ENCODE measurements around the gene TNNT2.

The TNNT2 gene

DNA sequence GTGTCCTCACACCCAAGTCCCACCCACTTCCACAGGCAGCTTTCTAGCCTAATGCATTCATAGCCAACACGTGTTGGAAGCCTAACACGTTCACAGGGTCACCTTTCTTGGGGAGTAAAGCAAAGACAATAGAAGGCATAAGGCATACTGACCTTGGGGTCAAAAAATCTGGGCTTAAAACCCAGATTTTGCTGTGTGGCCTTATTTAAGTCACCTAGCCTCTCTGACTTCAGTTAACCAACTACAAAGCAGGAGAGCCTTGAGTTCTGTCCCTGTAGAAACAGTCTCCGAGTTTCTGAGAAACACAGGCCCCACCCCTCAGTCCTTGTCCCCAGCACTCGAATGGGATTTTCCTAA is 1.4 kb downstream of the TNNT2 start:
- ATAC-seq, result no peak

DNA sequence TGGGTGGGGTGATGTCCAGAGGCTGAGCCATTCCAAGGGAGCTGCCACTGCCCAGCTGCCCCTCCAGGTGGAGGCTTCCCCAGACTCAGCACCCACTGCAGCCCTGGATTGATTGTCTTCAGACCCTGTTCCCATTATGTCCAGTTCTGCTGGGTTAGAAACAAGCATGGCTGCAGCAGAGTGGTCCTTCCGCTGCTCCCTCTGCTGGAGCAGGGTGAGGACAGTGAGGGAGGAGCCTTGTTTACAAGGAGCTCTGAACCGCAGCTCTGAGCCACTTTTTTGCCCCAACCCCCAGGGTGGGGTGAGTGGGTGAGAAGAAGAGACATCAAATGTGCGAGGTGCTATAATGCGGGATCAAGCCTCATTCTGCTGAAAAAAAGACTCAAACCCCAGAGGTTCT is 2.3 kb downstream of the TNNT2 start:
- ATAC-seq, result no peak

DNA sequence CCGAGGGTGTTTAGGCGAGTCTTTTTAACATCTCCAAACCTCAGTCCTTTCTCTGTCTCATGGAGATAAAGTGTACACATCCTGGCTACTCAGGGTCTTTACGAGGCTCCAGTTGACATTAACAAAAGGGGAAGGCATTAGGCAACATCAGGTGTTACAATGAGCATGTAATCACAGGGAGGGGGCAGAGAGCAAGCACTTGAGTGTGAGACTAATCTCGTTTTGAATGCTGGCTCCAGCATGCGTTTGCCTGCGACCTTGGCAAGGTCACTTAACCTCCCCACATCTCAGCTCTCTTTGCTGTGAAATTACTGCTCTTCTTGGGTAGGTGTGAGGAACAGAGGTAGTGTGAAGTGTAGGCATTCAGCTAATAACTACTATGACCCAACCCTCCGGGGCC is 3.1 kb downstream of the TNNT2 start:
- ATAC-seq, result no peak

DNA sequence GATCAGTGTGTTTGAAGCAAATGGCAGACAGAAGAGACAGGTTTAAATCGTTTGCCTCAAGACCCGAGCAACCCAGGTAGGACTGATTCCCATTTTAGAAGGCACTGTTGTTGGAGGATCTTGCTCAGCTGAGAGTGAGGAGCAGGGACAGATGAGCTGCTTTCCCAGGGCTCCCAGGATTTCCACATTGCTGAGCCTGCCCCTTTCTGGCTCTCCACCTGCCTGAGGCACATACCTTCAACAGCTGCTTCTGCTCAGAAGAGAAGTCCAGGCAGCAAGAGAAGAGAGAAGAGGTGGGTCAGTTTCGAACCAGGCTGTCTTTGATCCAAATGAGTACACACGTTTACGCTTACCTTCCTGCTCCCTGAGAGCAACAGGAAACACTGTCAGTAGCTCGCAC is 5.7 kb downstream of the TNNT2 start:
- ATAC-seq, result no peak

DNA sequence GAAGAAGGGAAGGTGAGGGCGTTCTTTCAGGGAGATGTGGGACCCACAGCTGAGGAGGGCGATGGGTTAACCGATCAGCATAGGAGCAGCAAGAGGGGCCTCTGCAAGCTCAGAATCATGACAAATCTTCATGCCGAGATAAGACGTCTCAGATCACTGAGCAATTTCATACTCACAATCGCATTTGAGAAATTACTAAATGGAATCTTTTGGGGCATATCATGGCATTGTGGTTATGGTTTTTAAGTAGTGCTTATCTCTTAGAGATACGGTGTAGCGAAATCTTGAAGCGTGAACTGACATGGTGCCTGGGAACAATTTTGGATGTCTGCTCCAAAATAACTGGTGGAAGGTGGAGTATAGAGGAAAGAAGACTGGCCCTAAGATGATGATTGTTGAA is 6.2 kb downstream of the TNNT2 start:
- ATAC-seq, result no peak

DNA sequence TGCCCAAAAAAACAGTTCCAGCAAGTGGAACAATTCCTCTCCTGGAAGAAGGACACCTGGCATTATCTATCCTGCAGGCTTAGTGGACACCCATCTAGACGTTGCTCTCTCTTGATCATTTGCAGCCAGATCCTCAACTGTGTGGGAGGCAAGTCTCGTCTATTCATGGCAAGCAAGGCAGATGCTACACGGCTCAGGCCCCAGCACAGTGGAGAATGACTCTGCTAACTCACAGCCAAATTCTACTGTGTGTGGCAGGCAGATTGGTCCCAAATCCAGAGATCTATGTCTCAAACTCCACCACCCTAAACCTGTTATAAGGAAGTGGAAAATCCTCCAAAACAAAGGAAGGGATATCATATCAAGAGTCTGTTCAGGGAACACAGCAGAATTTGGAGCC is 7.0 kb downstream of the TNNT2 start:
- no peak for ATAC-seq

DNA sequence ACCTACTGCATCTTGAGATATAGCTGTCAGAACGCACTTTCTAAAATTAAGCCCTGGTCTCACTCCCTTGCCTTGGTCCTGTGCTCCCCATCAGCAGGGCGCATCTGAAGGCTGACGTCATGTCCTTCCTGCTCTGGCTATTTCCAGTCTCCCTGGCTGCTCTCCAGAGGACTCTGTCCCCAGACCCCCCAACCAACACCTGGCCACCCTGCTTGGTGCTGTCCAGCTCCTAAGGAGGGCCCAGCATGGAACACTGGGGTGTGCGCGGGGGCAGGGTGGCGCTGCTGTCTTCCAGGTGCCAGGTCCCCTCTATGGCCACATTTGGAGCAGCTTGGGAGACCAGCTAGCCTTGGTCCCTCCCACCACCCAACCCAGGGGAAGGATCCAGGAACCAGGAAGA is 8.3 kb downstream of the TNNT2 start:
- ATAC-seq, result no peak

DNA sequence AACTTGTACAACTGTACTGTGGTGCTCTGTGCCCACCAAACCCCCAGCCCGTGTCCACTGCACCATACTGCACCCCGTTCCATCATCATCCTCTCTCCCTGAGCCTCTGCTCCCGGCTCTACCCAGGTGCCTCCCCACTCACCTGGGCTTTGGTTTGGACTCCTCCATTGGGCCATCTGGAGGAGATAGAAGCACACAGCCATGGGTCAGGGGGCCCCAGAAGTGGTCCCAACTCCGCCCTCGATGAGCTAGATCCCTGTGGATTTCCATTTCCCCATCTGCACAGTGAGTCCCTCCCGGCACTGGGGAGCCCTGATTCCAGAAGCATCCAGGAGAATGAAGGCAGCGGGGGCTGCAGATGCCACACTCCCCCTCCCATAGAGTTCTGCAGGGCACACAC is 10.8 kb downstream of the TNNT2 start:
- no peak for ATAC-seq

DNA sequence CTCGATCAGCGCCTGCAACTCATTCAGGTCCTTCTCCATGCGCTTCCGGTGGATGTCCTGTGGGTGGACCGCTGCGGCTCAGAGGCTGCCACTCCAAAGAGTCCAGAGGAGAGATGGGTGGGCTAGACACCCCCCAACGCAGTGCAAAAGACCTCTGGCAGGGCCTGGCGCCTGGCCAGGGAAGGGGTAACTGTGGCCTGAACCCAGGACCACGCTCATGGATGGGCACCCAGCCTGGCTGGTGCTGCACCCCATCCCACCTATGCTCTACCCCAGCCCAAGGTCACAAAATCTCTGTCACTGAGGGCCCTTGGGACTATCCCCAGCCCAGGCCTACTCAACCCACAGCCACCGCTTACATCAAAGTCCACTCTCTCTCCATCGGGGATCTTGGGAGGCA is 12.2 kb downstream of the TNNT2 start:
- no peak for ATAC-seq

DNA sequence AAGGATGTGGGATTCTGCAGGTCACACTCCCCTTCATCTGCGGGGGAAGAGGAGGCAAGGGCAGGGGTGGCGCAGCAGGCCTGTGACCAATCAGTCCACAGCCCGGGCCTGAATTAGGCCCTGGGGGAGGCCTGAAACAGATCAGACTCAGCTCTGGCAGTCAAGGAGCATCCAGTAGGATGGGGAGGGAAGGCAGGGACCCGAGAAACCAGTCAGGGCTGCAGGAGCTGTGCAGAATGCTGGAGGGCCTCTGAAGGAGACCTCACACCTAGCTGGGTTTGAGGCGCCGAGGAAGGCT is 12.7 kb downstream of the TNNT2 start:
- ATAC-seq, result no peak

DNA sequence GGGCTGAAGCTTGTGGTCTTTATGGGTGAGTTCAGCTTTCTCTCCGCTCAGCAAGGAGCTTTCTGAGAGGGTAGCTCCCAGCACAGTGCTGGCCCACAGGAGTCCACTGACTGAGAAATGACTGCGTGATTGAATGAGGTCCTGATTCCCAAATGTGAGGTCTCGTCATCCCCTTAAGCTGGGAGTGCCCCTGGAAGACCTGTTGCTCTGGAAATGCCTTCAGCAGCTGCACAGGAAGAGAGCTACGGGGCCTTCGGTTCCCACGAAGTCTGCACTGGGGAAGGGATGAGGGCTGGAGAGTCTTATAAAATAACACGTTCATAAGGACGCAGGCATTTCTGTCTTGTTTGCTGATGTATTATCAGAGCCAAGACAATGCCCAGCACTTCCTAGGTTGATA is 14.0 kb downstream of the TNNT2 start:
- no peak for ATAC-seq

DNA sequence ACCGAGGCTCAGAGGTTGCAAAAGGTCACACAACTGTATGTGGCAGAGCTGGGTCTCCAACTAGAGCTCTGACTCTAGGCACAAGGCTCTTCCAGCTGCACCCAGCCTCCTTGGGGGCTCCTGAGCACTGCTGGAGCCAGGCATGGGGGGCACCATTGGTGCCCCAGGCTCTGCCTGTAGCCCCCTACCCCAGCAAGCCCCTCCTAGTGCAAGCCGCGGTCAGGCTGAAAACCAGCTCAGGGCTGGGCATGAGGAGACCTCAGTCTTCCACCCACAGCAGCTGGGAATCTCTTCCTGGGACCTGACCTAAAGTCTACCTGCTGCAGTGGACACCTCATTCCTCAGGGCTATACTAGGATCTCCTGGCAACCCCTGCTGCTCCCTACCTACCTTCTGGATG is 14.6 kb downstream of the TNNT2 start:
- ATAC-seq, result no peak

DNA sequence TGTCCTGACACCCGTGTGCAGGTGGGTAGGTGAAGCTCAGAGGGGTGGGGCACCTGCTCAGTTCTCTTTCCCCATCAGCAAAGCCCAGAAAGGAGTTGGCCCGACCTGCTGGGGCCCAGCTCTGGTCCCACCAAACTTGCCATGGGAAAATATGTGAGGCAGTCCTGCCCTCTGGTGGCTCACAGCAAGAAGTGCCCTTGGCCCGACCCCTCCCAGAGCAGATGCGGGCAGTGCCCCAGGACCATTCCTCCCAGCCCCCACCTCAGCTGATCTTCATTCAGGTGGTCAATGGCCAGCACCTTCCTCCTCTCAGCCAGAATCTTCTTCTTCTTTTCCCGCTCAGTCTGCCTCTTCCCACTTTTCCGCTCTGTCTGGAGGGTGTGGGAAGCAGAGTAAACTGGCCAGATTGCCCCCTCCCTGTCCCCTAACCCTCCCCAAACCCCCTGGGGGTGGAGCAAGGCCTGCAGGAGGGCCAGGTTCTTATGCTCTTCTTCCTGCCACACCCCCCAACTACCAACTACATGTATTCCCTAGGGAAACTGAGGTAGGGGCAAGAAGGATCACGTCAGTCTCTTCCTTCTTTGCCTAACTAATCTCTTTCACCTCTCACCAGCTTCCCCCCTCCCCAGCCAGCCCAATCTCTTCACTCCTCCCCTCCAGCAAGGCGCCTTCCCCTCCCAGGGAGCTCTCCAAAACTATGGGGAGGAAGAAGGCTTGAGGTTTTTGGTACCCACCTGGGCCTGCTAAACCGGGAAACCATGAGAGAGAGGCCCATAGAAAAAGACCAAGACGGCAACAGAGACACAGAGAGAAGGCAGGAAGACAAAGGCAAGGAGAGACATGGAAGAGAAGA is 15.6 kb downstream of the TNNT2 start:
- no peak for ATAC-seq

DNA sequence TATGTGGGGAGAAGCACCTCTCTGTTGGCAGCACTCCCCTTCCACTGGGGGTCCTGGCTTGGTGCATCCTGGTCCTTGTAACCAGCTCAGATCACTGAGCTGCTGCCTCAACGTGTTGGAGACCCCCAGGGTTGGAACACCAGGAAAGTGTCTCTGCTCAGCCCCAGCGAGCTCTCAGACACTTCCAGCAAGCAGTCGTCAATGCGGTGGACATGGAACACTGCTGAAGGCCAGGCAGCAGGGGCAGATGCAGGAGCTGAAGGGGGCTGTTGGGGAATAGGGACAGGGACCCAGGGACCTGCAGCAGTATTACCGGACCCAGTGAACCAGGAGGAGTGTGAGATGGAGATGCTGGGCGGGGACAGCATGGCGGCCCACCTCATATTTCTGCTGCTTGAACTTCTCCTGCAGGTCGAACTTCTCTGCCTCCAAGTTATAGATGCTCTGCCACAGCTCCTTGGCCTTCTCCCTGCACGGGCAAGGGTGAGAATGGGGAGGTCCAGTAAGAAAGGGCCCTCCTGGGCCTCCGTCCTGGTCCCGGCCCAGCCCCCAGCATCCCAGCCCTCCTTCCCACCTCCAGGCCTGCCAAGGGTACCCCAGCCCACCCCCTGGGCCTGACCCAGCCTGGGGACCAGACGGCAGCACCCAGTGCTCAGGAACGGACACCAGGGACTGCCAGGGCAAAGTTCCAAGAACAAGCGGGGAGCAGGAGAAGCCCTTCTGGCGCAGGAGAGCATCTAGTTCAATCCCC is 16.4 kb downstream of the TNNT2 start:
- no peak for ATAC-seq

DNA sequence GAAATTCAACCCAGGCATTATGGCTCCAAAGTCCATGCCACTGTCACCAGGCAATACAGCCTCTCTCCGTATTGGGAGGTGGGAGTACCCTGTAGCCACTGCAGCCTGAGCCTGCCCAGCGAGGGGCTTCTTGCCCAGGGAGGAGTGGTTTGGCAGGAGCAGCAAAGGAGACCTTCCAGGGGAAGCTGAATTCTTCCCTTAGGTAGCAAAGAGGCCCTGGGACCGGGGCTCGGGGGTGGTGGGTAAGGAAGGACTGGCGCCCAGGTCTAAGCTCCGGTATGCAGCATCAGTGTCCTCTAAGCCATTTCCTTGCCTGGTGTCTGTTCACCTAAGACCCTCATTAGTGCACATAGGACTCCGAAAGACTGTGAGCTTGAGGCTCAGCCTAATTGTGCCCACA is 17.0 kb downstream of the TNNT2 start:
- ATAC-seq, result no peak

DNA sequence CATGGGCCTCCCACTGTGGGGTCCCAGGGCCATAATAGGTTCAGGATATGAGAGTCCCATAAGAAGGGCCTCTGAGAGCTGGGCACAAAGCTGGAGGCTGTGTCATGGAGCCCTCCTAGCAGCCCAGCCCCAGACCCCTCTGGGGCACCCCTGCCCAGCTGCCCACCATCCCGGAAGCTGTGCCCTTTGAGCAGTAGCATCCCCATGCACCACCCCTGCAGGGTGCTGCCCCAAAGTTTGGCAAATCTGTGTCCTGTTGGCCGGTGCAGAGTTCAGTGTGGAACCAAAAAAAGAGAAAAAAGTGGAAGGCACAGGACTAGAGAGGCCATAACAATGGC is 17.6 kb downstream of the TNNT2 start:
- ATAC-seq, result no peak

DNA sequence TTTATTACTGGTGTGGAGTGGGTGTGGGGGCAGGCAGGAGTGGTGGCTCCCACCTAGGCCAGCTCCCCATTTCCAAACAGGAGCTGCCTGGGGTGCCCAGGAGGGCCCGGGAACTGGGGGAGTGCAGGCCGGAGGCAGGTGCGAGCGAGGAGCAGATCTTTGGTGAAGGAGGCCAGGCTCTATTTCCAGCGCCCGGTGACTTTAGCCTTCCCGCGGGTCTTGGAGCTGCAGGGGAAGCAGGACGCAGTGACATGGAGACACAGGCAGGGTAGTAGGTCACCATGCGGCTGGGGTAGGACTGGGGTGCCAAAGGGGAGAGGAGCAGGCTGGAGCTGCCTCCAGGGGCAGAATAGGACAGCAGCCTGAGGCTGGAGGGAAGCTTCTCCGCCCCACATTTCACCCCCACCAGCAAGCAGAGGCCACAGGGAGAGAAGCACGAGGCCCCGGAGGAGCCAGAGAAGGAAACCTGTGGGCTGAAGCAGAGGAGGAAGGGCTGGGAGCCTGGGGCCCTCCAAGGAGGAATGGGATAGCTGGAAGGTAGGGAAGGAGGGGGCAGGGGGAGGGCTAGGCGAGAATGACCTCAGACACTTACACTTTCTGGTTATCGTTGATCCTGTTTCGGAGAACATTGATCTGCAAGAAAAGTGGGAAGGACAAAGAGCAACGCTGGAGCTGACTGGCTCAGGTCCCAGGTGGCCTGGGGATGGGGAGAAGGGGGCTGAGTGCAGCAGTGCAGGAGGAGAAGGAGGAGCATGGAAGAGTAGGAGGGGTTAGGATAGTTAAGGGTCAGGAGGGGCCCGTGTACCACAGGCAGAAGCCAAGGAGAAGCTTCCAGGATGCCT is 18.2 kb downstream of the TNNT2 start:
- no peak for ATAC-seq

DNA sequence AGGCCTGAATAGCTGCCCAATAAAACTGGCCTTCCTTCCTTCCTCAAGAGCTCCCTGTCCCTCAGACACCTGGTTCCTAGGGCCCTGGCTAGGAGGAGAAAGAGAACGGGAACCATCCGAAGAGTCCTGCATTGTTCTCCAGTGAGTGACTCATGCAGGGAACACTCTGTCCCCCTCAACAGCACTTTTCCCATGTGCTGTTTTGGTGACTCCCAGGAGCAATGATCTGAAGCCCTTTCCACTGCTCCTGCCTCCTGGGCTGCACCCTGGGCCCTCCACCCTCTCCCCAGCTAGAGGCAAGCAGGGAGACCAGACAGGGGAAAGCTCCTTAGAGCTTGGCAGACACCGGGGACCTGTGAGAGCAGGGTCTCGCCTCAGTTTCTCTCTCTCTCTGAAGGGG is 18.9 kb downstream of the TNNT2 start:
- no peak for ATAC-seq

DNA sequence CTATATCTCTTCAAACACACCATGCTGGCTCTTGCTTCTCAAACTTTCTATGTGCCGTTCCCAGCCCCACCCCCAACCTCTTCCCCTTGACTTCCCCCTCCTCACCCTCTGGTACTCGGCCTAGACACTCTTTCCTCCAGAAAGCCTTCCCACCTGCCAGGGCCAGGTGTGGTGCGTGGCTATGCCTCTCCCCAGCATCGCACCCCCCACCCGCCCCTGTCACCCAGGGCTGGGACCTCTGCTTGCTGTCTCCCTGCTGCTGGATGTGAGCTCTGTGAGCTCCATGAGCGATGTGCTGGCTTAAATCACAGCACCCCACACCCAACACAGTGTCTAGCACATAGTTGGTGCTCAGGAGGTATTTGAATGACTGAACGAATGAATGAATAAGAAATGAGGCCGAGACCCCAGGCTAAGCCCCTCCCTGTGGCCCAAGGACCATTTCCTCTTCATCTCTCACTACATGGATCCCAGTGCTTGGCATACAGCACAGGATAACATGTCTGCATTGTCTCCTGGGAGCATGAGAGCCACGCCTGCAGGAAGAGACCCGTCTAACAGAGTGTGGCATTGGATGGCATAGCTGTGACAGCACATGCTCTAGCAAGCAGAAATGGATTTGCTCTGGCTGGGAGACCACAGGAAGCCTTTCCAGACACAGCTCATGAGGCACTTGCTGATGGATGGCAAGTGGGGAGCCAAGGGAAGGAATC is 19.7 kb downstream of the TNNT2 start:
- ATAC-seq, result no peak

DNA sequence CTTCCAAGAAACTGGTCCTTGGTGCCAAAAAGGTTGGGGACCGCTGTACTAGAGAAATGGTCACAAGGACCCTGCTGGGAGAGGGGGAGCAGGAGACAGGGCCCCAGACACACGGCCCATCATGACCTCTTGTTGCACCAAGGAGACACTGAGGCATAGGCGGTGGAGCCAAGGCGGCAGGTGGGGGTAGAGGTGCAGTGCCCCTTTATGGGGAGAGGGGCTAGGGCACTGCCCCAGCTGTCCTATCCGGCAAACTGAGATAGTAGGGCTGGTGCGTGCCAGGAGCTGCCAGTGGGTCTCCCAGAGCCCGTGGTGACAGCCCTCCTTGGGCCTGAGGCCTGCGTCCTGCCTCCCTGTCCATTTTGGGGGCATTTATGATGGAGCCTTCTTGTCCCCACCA is 20.3 kb downstream of the TNNT2 start:
- no peak for ATAC-seq

DNA sequence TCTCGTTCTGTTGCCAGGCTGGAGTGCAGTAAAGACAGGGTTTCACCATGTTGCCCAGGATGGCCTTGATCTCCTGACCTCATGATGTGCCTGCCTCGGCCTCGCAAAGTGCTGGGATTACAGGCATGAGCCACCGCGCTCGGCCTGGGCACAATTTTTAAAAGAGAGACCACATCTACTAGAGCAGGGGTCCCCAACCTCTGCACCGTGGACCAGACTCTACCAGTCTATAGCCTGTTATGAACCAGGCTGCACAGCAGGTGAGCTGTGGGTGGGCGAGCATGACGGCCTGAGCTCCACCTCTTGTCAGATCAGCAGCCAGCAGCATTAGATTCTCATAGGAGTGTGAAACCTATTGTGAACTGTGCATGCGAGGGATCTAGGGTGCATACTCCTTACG is 20.8 kb downstream of the TNNT2 start:
- no peak for ATAC-seq

DNA sequence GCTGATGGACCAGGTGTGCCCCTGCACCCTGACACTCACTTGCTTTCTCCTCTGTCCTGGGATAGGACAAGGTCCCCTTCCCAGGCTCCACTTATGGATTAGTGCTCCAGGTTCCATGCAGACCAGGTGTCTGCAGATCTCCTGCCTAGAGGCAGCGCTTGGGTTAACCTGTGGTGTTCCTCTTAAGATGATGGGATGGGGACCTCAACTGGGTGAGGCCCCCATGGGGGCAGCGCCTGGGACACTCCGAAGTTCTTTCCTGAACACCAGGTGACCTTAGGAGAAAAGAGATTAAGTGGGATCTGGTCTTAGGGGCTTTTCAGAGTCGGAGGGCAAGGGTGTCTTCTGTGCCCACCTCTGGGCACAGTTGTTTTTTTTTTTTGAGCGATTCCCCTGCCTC is 21.2 kb downstream of the TNNT2 start:
- ATAC-seq, result no peak

DNA sequence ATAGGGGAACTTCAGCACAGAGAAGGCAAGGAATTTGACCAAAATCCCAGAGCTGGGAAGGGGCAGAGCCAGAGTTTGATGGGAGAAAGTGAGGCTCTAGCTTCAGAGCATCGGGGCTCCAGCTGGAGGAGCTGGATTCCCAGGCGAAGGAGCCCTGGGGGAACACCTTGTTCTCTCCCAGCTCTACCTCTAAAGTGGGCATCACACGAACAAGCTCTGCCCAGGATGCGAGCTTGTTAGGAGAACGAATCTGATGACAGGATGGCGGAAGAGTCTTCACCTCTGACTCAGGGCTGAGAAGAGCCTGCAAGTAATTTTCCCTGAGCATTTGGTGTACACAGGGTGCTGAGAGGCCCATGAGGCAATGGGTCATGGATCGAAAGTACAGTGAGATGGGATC is 22.0 kb downstream of the TNNT2 start:
- ATAC-seq, result no peak

Data from activated CD4-positive, CD25-positive, alpha-beta regulatory T cell treated with anti-CD3 and anti-CD28 coated beads, Interleukin-2, amount 50 U/mL, for 24 hours (primary cell).